Ishikawa (cell line): ENCODE data around the gene XDH.

ENCODE experiments used
- TAF1 ChIP-seq: IDR thresholded peaks from 2 replicates; pipeline ENCODE4 v1.6.1; 2012; ENCODE audit warnings: low read depth, mild to moderate bottlenecking
- TCF12 ChIP-seq: IDR thresholded peaks from 2 replicates; pipeline ENCODE4 v1.6.1; 2012; ENCODE audit warnings: low read depth

DNA sequence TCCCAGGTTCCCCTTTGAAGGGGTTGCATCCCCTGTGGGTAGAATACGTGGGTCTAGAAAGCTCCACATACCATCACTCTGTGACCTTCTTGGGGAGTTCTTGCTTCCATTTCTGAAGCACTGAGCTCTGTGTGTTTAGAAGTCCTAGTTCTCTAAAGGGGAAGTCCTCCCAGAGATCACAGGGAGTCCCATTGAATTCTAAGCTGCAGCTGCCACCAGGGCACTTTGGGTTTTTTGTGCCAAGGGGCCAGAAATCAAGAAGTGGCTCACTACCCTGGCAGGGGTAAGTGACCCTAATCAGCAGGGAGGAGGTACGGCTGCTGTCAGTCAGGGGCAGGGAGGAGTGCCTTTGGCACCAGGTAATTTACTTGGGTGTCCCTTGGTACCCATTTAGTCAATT is 109.7 kb downstream of the XDH start:
- no peak for TF ChIP-seq TAF1
- no peak for TF ChIP-seq TCF12
